HG02798 (cell line): Measurements from ENCODE around the gene SETDB2.
A peak's percentile ranks its signal among the peaks of the same experiment; 100 is the strongest.

Experiments used
- ATAC-seq: cut with Tn5 transposase; IDR thresholded peaks from one replicate; pipeline ENCODE4 v1.9.1; 2021; ENCODE audit warnings: mild to moderate bottlenecking; ENCODE audit not compliant: unreplicated experiment, poor library complexity

Gene SETDB2, protein sequence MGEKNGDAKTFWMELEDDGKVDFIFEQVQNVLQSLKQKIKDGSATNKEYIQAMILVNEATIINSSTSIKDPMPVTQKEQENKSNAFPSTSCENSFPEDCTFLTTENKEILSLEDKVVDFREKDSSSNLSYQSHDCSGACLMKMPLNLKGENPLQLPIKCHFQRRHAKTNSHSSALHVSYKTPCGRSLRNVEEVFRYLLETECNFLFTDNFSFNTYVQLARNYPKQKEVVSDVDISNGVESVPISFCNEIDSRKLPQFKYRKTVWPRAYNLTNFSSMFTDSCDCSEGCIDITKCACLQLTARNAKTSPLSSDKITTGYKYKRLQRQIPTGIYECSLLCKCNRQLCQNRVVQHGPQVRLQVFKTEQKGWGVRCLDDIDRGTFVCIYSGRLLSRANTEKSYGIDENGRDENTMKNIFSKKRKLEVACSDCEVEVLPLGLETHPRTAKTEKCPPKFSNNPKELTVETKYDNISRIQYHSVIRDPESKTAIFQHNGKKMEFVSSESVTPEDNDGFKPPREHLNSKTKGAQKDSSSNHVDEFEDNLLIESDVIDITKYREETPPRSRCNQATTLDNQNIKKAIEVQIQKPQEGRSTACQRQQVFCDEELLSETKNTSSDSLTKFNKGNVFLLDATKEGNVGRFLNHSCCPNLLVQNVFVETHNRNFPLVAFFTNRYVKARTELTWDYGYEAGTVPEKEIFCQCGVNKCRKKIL

DNA sequence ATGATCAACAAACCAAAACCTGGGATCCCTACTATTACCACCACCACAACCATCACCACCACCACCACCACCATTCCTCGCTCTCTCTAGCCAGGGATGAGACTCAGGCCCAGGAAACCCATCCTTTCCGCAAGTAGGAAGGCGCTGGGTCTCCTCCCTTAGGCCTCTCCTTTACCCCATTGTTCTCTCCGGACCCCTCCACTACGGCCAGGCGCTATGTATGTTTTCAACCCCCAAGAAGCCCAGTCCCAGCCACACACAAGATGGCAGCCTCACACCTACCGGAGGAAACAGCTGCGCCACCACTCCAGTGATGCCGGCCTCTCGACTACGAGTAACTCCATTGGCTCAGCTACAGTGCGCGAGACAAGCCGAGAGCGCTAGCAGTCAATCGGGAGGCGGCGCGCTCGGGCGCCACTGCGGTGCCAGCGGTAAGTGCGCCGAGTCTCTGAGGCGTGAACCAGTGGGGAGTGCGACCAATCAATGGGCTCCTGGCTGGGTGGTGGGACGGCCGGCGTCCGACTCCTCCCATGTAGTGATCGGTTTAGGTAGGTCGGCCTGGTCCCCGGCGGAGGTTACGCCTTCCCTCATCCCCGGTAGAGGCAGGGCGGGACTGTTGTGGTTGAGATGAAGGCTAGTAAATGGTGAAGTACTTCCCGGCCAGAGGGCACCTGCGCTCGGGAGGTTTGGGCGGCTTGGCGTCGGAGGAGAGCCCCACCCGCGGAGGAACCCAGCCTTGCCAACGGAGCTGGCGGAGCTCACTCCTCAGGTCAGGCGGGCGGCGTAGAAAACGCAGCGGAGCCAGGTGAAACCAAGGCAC lies at the start of gene SETDB2, which contains the start of gene CAB39L:
Gene SETDB2 (plus strand): TSS at position 571 of the 820 bp plus-strand sequence. CDS start 7,620 bp downstream, outside the sequence.
Gene CAB39L (minus strand): TSS at position 361 of the 820 bp plus-strand sequence. CDS start 61,154 bp downstream, outside the sequence.
- peak; percentile 97 for ATAC-seq

DNA sequence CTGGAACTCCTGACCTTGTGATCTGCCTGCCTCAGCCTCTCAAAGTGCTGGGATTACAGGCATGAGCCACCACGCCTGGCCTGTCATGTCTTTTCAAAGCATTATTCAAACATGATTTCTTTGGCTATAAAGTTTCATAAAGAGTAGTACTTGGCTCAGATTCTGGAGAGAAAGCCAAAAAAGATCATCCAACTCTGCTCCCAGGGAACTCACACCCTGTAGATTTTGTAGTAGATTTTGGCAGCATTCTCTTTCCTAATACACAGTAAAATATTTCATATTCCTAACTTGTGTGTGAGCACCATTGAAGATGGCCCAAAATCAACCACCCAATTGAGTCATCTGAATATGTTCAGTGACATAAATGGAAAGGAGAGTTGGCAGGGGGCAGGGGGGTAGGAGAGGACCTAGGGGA lies 48.6 kb upstream of the SETDB2 start:
- no peak for ATAC-seq

DNA sequence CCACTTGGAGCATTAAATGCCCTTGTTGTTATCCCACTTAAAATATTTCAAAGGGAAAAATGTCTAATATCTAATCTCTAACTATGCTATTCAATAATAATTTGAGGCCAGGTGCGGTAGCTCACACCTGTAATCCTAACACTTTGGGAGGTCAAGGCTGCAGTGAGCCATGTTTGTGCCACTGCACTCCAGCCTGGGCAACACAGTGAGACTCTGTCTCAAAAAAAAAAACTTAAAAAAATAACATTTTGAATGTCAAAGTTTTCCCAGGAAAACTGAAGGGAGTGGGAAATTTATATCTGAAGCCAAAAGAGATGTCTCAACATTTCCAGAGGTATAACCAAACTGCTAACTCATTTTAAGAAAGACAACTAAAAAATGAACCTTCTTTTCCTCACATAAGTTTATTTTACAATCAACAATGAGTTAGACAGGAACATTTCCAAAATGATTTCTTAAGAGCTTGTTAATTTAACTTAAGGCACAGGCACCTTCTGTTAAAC lies 48.1 kb upstream of the SETDB2 start:
- no peak for ATAC-seq

DNA sequence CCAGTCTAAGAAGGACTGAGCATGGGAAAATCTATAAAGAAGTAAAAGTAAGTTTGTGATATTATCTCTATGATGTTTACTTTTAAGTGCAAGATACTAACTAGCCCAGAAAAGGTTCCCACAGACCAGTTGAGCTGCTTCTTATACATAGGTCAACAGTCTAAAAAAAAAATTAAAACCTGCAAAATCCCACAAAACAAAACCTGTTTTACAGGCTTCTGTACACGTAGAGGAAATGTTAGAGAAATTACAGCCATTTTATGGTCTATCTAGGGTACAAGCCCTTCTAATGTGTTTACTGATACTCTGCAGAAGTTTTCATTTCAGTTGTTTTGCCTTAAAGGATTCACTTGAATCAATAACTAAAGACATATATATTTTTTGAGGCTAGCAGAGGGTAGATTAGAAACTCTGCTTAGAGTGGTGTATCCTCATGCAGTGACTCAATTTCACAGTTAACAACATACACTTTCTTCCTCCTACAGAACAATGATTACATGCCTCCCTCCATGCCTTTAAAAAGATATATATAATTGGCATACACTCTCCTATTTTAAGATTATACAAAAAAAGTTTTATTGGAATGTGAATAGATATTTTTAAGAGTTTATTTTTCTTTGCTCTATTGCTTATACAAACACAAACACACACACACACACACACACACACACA lies 44.1 kb upstream of the SETDB2 start:
- no peak for ATAC-seq

DNA sequence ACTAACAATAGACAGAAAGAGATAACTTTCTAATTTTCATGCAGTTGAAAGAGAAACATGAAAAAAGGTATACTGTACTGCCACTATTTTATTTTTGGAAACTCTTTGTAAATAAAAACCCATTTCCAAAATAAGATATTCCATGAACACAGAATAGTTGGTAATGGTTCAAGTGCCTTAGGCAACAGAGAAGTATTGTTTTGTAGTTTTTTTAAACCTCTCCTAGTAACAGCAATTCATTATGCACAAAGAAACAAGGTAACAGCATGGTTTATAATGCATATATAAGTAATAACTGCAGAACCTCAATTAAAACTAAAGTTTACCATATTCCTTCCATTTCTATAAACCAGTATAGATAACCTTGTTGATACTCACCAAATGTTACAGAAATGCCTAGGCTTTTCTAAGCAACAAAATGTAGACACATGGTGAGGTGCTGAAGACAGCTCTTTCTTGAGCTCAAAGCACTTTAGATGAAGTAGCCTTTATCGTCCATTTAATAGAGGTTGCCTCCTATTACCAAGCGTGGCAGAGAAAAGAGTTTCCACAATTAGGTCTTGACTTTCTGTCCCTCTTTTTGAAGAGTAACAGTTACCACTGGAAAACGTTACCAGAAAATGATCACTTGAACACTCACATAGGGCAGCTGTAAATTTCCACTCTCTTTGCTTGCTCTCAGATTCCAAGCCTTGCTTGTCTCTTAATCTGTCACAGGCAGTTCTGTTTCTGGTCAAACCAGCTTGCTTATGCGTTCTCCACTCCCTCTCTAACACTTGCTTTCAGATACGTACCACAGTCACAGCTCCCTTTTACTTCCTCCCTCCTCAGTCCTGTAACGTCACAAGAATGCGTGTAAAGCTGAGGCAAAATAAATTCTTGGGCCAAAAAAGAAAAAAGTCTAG lies 43.1 kb upstream of the SETDB2 start:
- no peak for ATAC-seq

DNA sequence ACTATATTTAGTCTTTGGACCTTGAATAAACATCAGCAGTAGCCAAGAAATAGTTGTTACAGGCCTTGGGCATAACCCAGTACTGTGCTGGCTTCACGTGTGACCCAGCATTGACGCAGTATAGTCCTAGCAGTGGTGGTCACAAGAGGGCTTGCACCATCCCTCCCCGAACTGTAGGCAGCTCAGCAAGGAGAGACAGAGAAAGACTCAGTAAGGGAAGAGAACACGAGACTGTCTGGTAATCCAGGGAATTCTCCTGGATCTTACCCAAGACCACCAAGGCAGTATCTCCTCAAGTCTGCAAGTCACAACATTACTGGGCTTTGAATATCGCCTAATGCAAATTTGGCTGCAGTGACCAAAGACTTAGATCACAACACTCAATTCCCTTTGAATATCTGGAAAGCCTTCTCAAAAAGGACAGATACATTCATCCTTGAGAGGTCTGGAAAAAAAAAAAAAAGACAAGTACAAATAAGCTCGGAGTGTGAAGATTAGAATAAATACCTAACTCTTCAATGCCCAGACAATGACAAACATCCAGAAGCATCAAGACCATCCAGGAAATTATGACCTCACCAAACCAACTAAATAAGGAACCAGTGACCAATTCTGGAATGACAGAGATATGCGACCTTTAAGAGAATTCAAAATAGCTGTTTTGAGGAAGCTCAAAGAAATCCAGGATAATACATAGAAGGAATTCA lies 39.9 kb upstream of the SETDB2 start:
- no peak for ATAC-seq

DNA sequence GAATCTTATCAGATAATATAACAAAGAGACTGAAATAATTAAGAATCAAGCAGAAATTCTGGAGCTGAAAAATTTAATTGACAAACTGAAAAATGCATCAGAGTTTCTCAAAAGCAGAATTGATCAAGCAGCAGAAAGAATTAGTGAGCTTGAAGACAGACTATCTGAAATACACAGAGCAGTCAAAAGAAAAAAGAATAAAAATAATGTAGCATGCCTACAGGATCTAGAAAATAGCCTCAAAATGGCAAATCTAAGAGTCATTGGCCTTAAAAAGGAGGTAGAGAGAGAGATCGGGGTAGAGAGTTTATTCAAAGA lies 39.4 kb upstream of the SETDB2 start:
- ATAC-seq: no peak

DNA sequence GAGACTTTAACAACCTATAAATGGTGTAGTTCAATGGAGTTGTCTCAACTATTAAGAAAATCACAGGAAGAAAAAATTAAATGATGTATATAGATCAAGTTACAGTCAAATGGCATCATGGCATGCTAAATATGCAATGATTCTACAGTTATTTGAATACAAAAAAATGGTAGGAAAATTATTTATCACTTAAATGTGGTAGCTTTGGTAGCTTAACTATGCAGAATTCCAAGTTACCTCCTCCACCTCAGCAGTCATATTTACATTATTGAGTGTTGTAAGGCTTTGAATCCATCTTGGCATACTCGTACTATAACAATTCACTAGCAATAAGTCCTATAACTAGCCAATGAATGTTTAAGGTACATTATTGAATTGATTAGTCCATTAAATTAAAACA lies 37.0 kb upstream of the SETDB2 start:
- no peak for ATAC-seq

DNA sequence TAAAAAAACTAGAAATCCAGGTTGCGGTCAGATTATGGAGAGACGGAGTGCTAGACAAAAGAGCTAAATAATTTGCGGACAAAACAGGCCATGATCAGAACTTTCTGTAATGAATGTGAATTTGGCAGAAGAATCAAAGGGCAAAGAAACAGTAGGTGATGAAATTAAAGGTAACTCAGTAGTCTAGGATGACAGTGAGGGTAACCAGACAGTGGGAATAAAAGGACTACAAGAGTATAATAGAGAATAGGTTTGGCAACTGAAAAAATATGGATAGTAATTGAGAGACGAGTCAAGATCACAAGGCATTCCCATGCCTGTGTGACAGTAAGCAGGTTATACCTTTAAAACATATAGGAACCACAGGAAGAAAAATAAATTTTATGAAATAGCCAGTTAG lies 36.1 kb upstream of the SETDB2 start:
- no peak for ATAC-seq

DNA sequence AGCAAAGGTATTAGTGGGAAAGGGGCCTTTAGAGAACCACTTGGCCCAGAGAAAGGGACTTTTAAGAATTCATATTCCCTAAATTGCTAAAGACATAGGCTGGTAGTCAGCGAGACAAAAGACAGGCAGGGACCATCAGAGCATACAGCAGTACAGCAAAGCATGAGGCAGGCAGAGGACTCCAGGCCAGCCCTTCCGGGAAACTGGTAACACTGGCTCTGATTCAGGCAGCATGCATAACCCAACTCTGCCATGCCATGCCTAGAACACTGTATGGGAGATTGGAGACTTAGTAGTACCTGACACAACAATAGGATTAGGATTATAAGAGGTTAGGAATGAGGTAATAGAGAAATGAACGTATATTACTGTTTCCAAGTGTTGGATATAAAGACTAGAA lies 35.1 kb upstream of the SETDB2 start:
- ATAC-seq: no peak

DNA sequence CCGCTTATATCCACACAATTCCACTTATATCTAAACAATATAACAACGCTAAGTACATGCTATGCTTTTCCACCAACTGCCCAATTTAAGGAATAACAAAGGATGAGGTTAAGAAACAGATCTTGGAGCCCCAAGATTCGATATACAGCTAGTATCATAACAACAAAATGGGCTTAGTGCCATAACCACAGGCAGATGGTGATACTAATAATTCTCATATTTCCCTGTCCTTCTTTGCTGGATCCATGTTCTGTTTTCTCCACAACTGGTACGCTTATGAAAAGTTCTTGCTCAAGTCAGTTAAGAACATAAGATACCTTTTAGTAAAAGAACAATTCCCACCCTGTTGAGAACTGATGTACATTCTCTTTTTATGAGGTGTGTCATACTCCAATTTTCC lies 34.1 kb upstream of the SETDB2 start:
- no peak for ATAC-seq

DNA sequence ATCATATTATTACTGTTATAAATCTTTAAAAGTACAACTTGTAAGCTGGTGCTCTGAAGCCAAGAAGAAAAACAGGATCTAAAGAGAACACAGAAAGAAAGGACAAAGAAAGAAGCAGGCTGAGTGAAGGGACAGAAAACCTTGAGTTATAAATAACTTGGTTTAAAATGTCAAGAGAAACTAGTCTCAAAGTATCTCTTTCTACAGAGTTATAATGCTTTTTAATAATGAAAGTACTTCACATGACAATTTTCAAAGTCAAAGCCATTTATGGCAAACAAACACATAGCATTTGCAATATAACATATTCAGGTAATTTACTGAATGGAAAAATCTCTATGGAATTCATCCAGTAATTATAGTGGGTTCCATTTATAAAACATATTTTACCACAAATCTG lies 33.6 kb upstream of the SETDB2 start:
- no peak for ATAC-seq

DNA sequence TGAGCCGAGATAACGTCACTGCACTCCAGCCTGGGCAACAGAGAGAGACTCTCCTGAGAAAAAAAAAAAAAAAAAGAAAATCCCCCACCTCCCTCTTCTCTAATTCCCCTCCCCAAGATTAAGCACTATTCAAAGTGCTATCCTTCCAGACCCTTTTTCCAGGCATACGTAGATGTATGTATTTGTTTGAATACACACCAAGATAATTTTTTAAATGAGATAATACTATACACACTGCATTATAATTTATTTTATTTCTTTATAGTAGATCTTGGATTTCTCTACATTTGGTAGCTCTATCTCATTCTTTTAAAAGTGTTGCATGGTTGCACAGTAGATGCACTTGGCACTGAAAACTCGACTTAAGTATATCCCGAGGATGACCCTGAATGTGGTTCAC lies 32.7 kb upstream of the SETDB2 start:
- no peak for ATAC-seq

DNA sequence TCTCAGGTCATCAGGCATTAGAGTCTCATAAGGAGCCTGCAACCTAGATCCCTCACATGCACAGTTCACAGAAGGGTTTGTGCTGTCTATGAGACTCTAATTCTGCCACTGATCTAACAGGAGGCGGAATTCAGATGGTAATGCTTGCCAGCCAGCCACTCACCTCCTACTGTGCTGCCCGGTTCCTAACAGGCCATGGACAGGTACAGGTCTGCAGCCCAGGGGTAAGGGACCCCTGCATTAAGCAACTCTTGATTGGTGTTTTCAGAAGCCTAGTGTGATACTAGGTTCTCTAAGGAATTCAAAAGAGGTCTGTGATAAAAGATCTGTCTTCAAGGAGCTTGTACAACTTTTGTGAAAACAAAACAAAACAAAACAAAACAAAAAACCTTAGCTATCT lies 31.3 kb upstream of the SETDB2 start:
- ATAC-seq: no peak

DNA sequence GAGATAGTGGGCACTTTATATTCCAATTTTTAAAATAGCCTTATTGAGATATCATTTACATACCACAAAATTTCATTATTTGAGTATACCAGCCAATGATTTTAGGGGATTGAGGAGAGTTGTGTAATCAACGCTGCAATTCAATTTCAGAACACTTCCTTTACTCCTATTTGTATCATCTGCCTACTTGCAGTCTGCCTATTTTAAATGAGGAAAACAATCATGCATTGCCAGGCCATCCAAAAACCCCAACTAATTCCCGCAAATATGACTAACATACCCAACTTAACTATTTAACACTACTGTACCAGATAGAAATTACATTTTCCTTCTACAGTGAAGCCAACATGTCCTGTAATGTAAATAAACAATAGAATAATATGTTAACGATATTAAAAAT lies 26.9 kb upstream of the SETDB2 start:
- ATAC-seq: no peak

DNA sequence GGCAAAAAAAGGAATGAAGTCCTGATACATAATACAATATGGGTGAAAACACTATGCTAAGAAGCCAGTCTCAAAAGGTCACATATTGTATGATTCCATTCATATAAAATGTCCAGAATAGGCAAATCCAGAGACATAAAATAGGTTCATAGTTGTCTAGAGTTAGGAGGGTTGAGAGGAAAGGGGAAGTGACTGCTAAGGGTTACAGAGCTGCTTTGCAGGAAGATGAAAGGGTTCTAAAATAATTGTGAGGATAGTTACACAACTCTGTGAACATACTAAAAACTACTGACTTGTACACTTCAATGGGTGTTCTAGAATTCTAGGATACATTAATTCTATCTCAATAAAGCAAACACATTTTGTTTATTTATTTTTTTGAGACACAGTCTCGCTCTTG lies 25.9 kb upstream of the SETDB2 start:
- ATAC-seq: no peak

DNA sequence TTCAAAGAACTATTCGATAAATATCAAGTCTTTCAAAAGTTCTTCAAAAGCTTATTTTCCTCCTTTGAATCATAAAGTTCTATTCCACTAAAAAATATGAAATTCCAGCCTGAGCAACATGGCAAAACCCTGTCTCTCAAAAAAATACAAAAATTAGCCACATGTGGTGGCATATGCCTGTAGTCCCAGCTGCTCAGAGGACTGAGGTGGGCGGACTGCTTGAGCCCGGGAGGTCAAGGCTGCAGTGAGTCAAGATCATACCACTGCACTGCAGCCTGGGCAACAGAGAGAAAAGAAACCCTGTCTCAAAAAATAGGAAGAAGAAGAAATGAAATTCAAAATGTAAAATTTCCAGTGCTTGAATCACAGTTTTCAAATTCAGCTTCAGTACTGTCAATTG lies 24.8 kb upstream of the SETDB2 start:
- ATAC-seq: no peak

DNA sequence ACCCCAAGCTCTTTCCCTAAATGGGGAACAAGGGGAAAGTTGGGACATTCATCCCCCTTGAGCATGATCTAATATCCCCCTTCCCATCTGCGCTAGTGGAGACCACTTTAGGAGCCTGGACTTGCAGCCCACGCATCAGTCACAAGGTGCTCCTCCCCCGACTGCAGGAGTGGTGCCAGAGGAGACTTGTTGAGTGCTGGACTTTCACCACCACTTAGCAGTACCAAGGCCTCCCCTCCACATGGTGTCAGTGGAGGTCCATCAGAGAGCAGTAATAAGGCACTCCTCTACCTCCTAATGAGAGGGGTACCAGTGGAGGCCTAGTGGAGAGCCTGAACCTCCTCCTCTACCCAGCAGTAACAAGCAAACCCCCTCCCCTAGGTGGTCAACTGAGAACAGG lies 22.7 kb upstream of the SETDB2 start:
- ATAC-seq: peak; percentile 91
